ENCODE results near the gene GYS1. TPM values are rescaled to one million over a fixed set of nuclear protein-coding genes. Genes with fewer than 3 reads are reported as not detected.

Gene GYS1
- total and polyA plus RNA-seq, 2 of the 8 experiments (the other 6 are each of a cell fraction or from before 2014, with no cell fraction given) = 30.0 to 38.7 TPM

GRCh38 chr19:48963371-48964204, 29.5 kb downstream of the GYS1 start (continued):
- TF ChIP-seq, protein P1, sequence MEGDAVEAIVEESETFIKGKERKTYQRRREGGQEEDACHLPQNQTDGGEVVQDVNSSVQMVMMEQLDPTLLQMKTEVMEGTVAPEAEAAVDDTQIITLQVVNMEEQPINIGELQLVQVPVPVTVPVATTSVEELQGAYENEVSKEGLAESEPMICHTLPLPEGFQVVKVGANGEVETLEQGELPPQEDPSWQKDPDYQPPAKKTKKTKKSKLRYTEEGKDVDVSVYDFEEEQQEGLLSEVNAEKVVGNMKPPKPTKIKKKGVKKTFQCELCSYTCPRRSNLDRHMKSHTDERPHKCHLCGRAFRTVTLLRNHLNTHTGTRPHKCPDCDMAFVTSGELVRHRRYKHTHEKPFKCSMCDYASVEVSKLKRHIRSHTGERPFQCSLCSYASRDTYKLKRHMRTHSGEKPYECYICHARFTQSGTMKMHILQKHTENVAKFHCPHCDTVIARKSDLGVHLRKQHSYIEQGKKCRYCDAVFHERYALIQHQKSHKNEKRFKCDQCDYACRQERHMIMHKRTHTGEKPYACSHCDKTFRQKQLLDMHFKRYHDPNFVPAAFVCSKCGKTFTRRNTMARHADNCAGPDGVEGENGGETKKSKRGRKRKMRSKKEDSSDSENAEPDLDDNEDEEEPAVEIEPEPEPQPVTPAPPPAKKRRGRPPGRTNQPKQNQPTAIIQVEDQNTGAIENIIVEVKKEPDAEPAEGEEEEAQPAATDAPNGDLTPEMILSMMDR (IDR thresholded peaks at IDR 0.05; ENCODE audit: control extremely low read depth in 1 of 3, insufficient read depth in 1 of 3, low read depth in 1 of 3, low read length in 3 of 3) = no peak
- TF ChIP-seq KDM4A (IDR thresholded peaks at IDR 0.05; ENCODE audit: low read depth, low read length, severe bottlenecking) (no peak), KDM1A (IDR thresholded peaks at IDR 0.05; ENCODE audit: borderline replicate concordance, low read length) (no peak), BRCA1 (IDR thresholded peaks at IDR 0.05; ENCODE audit: low read depth, low read length) (no peak), SAP30 (IDR thresholded peaks at IDR 0.05; ENCODE audit: insufficient read depth, insufficient replicate concordance, low read length) (no peak), EZH2 (IDR thresholded peaks at IDR 0.05; ENCODE audit: low read depth, low read length, severe bottlenecking) (no peak), SUZ12 (IDR thresholded peaks at IDR 0.05; ENCODE audit: low read length) (no peak), GABPA (IDR thresholded peaks at IDR 0.05; ENCODE audit: borderline replicate concordance, insufficient read depth, low read length) (no peak), RNF2 (IDR thresholded peaks at IDR 0.05; ENCODE audit: borderline replicate concordance, low read depth, low read length, missing control alignments, poor library complexity, severe bottlenecking) (no peak), TAF1 (IDR thresholded peaks at IDR 0.05; ENCODE audit: low read depth, low read length) (no peak; the same call in 1 of the 2 replicates), BACH1 (IDR thresholded peaks at IDR 0.05; ENCODE audit: low read length) (peak; percentile 100), JUND (IDR thresholded peaks at IDR 0.05; ENCODE audit: low read length) (peak; percentile 96), E2F6 (IDR thresholded peaks at IDR 0.05) (peak; percentile 62; the same call in 1 of the 2 replicates), CBX8 (IDR thresholded peaks at IDR 0.05; ENCODE audit: borderline replicate concordance, low read depth, low read length) (no peak), BCL11A (IDR thresholded peaks at IDR 0.05; ENCODE audit: low read depth in 2 of 2, low read length in 2 of 2) (no peak), RXRA (IDR thresholded peaks at IDR 0.05; ENCODE audit: insufficient read depth, low read depth, low read length) (0 out of 2 replicates have a peak, but pooled peaks have one; percentile 14), JUN (IDR thresholded peaks at IDR 0.05; ENCODE audit: low read depth, low read length) (peak; percentile 95), USF2 (IDR thresholded peaks at IDR 0.05; ENCODE audit: low read length) (0 out of 2 replicates have a peak, but pooled peaks have one; percentile 15)

Data from H1 (cell line).